NCI-H2196 (cell line): ENCODE data around the gene EML1.
A peak's percentile ranks its signal among the peaks of the same experiment; 100 is the strongest.
"Not testable (repeated sequence)": the region's sequence is repeated elsewhere in the genome, so short reads cannot be mapped to it uniquely, and the experiment has no call there.

ENCODE experiments used
- DNase-seq: peaks from one replicate; lab custom pipeline; 2025; ENCODE audit not compliant: unreplicated experiment; lab: John Stamatoyannopoulos, UW

Gene EML1

GRCh38 chr14:99755068-99755405 is 38.2 kb upstream of the EML1 start:
- no peak for DNase-seq

GRCh38 chr14:99755629-99756603 is 37.3 kb upstream of the EML1 start:
- DNase-seq, result peak; percentile 7

GRCh38 chr14:99756796-99757195 is 36.4 kb upstream of the EML1 start:
- DNase-seq, result no peak

GRCh38 chr14:99757331-99758070 is 35.7 kb upstream of the EML1 start:
- no peak for DNase-seq

GRCh38 chr14:99758121-99758821 is 34.9 kb upstream of the EML1 start:
- DNase-seq, result no peak

- no peak for DNase-seq
Observed at GRCh38 chr14:99758872-99759545, 34.2 kb upstream of the EML1 start.

- no peak for DNase-seq
Observed at GRCh38 chr14:99759546-99759925, 33.7 kb upstream of the EML1 start.

GRCh38 chr14:99760817-99761216 is 32.4 kb upstream of the EML1 start:
- DNase-seq, result no peak

GRCh38 chr14:99762911-99763310 is 30.3 kb upstream of the EML1 start:
- not testable (repeated sequence) for DNase-seq

GRCh38 chr14:99763527-99764221 is 29.5 kb upstream of the EML1 start:
- DNase-seq, result no peak

GRCh38 chr14:99764222-99764706 is 28.9 kb upstream of the EML1 start:
- no peak for DNase-seq

- DNase-seq, result no peak
Observed at GRCh38 chr14:99768381-99768780, 24.8 kb upstream of the EML1 start.

- DNase-seq, result no peak
Observed at GRCh38 chr14:99769123-99769522, 24.1 kb upstream of the EML1 start.

- DNase-seq, result no peak
Observed at GRCh38 chr14:99769799-99770198, 23.4 kb upstream of the EML1 start.

- DNase-seq, result no peak
Observed at GRCh38 chr14:99772371-99773283, 20.6 kb upstream of the EML1 start.

- DNase-seq, result no peak
Observed at GRCh38 chr14:99773521-99774497, 19.4 kb upstream of the EML1 start.

- DNase-seq, result no peak
Observed at GRCh38 chr14:99774556-99775307, 18.5 kb upstream of the EML1 start.
